ENCODE data around the gene UTP3. TPM values are rescaled to one million over a fixed set of nuclear protein-coding genes. Genes with fewer than 3 reads are reported as not detected.
"Not testable (repeated sequence)": the region's sequence is repeated elsewhere in the genome, so short reads cannot be mapped to it uniquely, and the experiment has no call there.

The UTP3 gene
- total RNA-seq, 1 experiment from 2014 or later: 21.2 TPM

DNA sequence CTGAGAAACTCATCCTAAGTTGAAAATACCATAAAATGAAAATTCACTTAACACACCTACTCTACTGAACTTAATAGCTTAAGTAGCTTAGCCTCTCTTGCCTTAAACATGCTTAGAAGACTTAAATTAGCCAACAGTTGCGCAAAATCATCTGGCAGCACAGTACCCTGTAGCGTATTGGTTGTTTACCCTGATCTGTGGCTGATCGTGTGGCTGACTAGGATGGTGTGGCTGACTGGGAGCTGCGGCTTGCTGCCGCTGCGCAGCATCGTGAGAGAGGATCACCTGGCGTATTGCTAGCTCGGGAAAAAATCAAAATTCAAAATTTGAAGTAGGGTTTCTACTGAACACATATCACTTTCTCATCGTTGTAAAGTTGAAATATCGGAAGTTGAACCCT lies 39.8 kb downstream of the UTP3 start:
- H3K36me3 ChIP-seq (ENCODE audit: insufficient read depth, low read length): no peaks in the 10 kb centered on the region
- H4K20me1 ChIP-seq (ENCODE audit: insufficient read depth, low read depth, low read length): no peaks in the 10 kb centered on the region
- peaks cover 35% of the 10 kb centered on the region for H3K4me1 ChIP-seq (ENCODE audit: low read length)
- H3K9me3 ChIP-seq (ENCODE audit: low read length): no peaks in the 10 kb centered on the region
- no peak overlapping the region for H3K9ac ChIP-seq (ENCODE audit: low read length)
- no peaks in the 10 kb centered on the region for H3K9me2 ChIP-seq (replicated peaks; ENCODE audit: insufficient read depth, low read length)
- H3K79me2 ChIP-seq (ENCODE audit: low read length): peaks cover 19% of the 10 kb centered on the region
- H3K4me2 ChIP-seq (ENCODE audit: low read depth, low read length, poor library complexity, severe bottlenecking): peak overlapping the region; percentile 52
- no peaks in the 10 kb centered on the region for H3K27me3 ChIP-seq (ENCODE audit: low read length)
- peak overlapping the region; percentile 30; the same call in 1 of the 2 replicates for H3K4me3 ChIP-seq (ENCODE audit: low read length)
- no peak for DNase-seq
- H3K27ac ChIP-seq (ENCODE audit: low read length): peak overlapping the region; percentile 41; the same call in 1 of the 2 replicates
- peak overlapping the region; percentile 52; the same call in 1 of the 2 replicates for H2AFZ ChIP-seq (ENCODE audit: low read length)

DNA sequence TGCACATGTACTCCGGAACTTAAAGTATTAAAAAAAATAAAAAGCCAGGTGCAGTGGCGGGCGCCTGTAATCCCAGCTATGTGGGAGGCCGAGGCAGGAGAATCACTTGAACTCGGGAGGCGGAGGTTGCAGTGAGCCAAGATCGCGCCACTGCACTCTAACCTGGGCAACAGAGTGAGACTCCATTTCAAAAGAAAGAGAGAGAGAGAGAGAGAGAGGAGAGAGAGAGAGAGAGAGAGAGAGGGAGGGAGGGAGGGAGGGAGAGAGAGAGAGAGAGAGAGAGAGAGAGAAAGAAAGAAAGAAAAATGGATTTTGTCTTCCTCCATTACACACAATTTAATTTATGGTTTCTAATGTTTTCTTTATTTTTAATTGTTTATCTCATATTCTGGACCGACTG lies 44.5 kb downstream of the UTP3 start:
- Histone ChIP-seq H3K4me2 (ENCODE audit: low read depth, low read length, poor library complexity, severe bottlenecking) (peak overlapping the region; percentile 91), H3K79me2 (ENCODE audit: low read length) (peaks cover 23% of the 10 kb centered on the region), H3K27ac (ENCODE audit: low read length) (peak overlapping the region; percentile 95), H3K4me1 (ENCODE audit: low read length) (peaks cover 74% of the 10 kb centered on the region)
- not testable (repeated sequence) for H3K27me3 ChIP-seq (ENCODE audit: low read length); H2AFZ ChIP-seq (ENCODE audit: low read length); H3K9me3 ChIP-seq (ENCODE audit: low read length); H3K4me3 ChIP-seq (ENCODE audit: low read length); H3K36me3 ChIP-seq (ENCODE audit: insufficient read depth, low read length); H4K20me1 ChIP-seq (ENCODE audit: insufficient read depth, low read depth, low read length); H3K9ac ChIP-seq (ENCODE audit: low read length); DNase-seq; H3K9me2 ChIP-seq (replicated peaks; ENCODE audit: insufficient read depth, low read length)

DNA sequence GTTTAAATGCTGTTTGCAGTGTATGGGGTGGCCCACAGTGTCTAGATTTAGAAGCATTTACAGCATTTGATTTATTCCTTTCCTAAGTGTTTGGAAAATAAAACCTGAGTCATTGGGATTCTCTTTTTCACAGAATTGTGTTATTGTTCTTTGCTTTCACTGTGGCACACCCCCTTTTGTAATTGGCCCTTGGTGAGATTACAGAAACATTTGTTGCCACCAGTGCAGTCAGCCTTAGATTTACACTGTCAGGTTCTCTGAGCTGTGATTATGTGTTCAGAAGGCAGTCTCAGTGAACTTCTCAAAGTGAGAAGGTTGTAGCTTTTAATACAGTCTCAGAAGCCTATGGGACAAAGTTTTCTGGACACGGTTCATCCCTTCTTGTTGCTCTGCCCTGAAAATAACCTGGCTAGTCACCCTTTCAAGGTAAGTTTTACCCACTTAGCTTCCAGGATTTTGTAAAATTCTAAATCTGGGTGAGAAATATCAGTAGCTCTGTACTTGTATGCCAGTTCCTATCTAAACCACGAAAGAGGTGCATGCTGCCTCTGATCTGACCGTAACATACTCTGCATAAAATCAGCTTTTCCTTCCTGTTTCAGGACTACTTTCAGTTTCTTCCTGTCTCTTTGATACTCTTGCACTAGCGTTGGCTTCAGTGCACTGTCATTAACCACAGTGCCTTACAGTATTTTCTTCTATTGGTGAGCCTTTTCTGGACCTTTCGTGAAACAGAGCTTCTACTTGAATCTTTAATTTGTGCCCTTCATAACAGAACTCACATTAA lies 46.0 kb downstream of the UTP3 start:
- H3K9me3 ChIP-seq (ENCODE audit: low read length): no peaks in the 10 kb centered on the region

DNA sequence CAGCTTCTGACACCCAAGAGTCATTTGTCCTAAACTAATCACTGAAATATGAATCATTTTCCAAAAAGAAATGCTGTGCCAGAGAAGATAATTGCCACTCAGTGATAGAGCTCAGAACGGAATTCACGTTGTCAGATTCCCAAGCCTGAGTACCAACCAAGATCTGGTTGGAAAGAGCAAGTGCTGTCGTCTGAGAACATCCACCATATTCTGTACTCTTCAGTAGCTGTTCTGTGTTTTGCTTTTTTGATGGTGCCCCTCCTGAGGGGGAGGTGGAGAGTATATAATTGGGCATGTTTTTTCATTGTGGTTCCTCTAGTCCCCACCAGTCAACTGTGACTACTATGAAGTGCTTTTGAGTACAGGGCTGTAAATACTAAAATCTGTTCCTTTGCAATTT lies 46.6 kb downstream of the UTP3 start:
- peak overlapping the region; percentile 57 for H2AFZ ChIP-seq (ENCODE audit: low read length)
- peak overlapping the region; percentile 91 for H3K4me2 ChIP-seq (ENCODE audit: low read depth, low read length, poor library complexity, severe bottlenecking)
- H3K4me1 ChIP-seq (ENCODE audit: low read length): peaks cover 63% of the 10 kb centered on the region
- H3K9me3 ChIP-seq (ENCODE audit: low read length): no peaks in the 10 kb centered on the region
- DNase-seq: peak; percentile 62
- peak overlapping the region; percentile 95 for H3K27ac ChIP-seq (ENCODE audit: low read length)
- H4K20me1 ChIP-seq (ENCODE audit: insufficient read depth, low read depth, low read length): no peaks in the 10 kb centered on the region
- H3K79me2 ChIP-seq (ENCODE audit: low read length): peaks cover 18% of the 10 kb centered on the region
- H3K4me3 ChIP-seq (ENCODE audit: low read length): peak overlapping the region; percentile 67
- peak overlapping the region; percentile 70 for H3K9ac ChIP-seq (ENCODE audit: low read length)
- no peaks in the 10 kb centered on the region for H3K36me3 ChIP-seq (ENCODE audit: insufficient read depth, low read length)
- no peaks in the 10 kb centered on the region for H3K9me2 ChIP-seq (replicated peaks; ENCODE audit: insufficient read depth, low read length)
- no peaks in the 10 kb centered on the region for H3K27me3 ChIP-seq (ENCODE audit: low read length)

More for the DNA sequence above, 46.0 kb downstream of the UTP3 start:
- Histone ChIP-seq H3K27me3 (ENCODE audit: low read length) (no peaks in the 10 kb centered on the region), H2AFZ (ENCODE audit: low read length) (peak overlapping the region; percentile 57), H3K4me1 (ENCODE audit: low read length) (peaks cover 63% of the 10 kb centered on the region), H3K9me2 (replicated peaks; ENCODE audit: insufficient read depth, low read length) (no peaks in the 10 kb centered on the region), H3K27ac (ENCODE audit: low read length) (peak overlapping the region; percentile 95), H4K20me1 (ENCODE audit: insufficient read depth, low read depth, low read length) (no peaks in the 10 kb centered on the region), H3K36me3 (ENCODE audit: insufficient read depth, low read length) (no peaks in the 10 kb centered on the region), H3K4me3 (ENCODE audit: low read length) (peak overlapping the region; percentile 67), H3K79me2 (ENCODE audit: low read length) (peaks cover 19% of the 10 kb centered on the region), H3K9ac (ENCODE audit: low read length) (peak overlapping the region; percentile 70), H3K4me2 (ENCODE audit: low read depth, low read length, poor library complexity, severe bottlenecking) (peak overlapping the region; percentile 91)
- DNase-seq: peak; percentile 89

DNA sequence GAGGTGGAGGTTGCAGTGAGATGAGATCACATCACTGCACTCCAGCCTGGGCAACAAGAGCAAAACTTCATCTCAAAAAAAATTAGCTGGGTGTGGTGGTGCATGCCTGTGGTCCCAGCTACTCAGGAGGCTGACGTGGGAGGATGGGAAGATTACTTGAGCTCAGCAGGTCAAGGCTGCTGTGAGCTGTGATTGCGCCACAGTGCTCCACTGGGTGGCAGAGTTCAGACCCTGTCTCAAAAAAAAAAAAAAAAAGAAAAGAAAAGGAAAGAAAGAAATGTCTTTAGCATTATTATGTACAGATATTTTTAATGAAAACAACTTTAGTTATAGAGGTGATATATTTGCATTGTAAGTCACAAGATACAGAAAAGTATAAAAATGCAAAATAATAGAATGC lies 47.6 kb downstream of the UTP3 start:
- H2AFZ ChIP-seq (ENCODE audit: low read length); H3K4me3 ChIP-seq (ENCODE audit: low read length); H3K9ac ChIP-seq (ENCODE audit: low read length); H4K20me1 ChIP-seq (ENCODE audit: insufficient read depth, low read depth, low read length); H3K27ac ChIP-seq (ENCODE audit: low read length); H3K9me2 ChIP-seq (replicated peaks; ENCODE audit: insufficient read depth, low read length); H3K36me3 ChIP-seq (ENCODE audit: insufficient read depth, low read length); H3K9me3 ChIP-seq (ENCODE audit: low read length); H3K27me3 ChIP-seq (ENCODE audit: low read length): not testable (repeated sequence)
- Histone ChIP-seq H3K4me1 (ENCODE audit: low read length) (peaks cover 70% of the 10 kb centered on the region), H3K4me2 (ENCODE audit: low read depth, low read length, poor library complexity, severe bottlenecking) (peak overlapping the region; percentile 41), H3K79me2 (ENCODE audit: low read length) (peaks cover 15% of the 10 kb centered on the region)
- DNase-seq: peak; percentile 79

DNA sequence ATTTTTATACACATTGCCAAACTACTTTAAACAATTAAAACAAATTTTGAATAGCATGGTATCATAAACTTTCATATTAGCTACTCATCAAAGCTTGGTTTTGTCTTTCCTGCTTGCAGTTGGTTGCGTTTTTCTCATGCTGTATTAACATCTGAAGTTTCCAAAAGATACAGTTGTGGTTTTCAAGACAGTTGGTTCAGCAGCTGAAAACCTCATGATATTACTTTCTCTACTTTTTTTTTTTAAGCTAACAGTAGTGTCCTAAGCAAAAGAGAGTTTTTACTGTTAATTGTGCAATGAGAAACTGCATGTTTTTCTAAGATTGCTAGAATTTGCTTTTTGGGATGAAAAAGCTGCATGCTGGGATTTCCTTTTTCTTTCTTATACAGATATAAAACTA lies 48.7 kb downstream of the UTP3 start:
- no peak for DNase-seq
- Histone ChIP-seq H2AFZ (ENCODE audit: low read length) (no peak overlapping the region), H3K27me3 (ENCODE audit: low read length) (no peaks in the 10 kb centered on the region), H3K9ac (ENCODE audit: low read length) (no peak overlapping the region), H3K36me3 (ENCODE audit: insufficient read depth, low read length) (no peaks in the 10 kb centered on the region), H4K20me1 (ENCODE audit: insufficient read depth, low read depth, low read length) (no peaks in the 10 kb centered on the region), H3K4me2 (ENCODE audit: low read depth, low read length, poor library complexity, severe bottlenecking) (no peak overlapping the region), H3K4me3 (ENCODE audit: low read length) (no peak overlapping the region), H3K79me2 (ENCODE audit: low read length) (peaks cover 10% of the 10 kb centered on the region), H3K27ac (ENCODE audit: low read length) (no peak overlapping the region), H3K9me2 (replicated peaks; ENCODE audit: insufficient read depth, low read length) (no peaks in the 10 kb centered on the region), H3K9me3 (ENCODE audit: low read length) (no peaks in the 10 kb centered on the region), H3K4me1 (ENCODE audit: low read length) (peaks cover 68% of the 10 kb centered on the region)

DNA sequence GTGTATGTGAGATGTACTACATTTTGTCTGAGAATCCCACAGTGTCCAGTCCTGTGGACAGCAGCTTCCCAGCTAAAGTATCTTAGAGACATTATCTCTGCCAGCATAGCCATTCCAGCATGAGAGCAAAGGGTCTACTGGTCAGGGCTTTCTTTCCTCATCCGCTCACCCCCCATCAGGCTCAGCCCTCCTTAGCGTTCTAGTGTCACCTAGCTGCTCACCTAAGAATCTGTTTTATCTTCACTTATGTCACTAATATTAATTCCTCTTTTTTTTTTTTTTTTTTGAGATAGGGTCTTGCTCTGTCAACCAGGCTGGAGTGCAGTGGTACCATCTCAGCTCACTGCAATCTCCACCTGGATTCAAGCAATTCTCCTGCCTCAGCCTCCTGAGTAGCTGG lies 49.1 kb downstream of the UTP3 start:
- Histone ChIP-seq H2AFZ (ENCODE audit: low read length) (no peak overlapping the region), H3K9me3 (ENCODE audit: low read length) (no peaks in the 10 kb centered on the region), H4K20me1 (ENCODE audit: insufficient read depth, low read depth, low read length) (no peaks in the 10 kb centered on the region), H3K27me3 (ENCODE audit: low read length) (no peaks in the 10 kb centered on the region), H3K36me3 (ENCODE audit: insufficient read depth, low read length) (no peaks in the 10 kb centered on the region), H3K4me2 (ENCODE audit: low read depth, low read length, poor library complexity, severe bottlenecking) (no peak overlapping the region), H3K4me3 (ENCODE audit: low read length) (no peak overlapping the region), H3K4me1 (ENCODE audit: low read length) (peaks cover 72% of the 10 kb centered on the region), H3K9me2 (replicated peaks; ENCODE audit: insufficient read depth, low read length) (no peaks in the 10 kb centered on the region), H3K79me2 (ENCODE audit: low read length) (peaks cover 8% of the 10 kb centered on the region; the same call in 1 of the 2 replicates), H3K27ac (ENCODE audit: low read length) (no peak overlapping the region), H3K9ac (ENCODE audit: low read length) (no peak overlapping the region)
- DNase-seq: no peak

DNA sequence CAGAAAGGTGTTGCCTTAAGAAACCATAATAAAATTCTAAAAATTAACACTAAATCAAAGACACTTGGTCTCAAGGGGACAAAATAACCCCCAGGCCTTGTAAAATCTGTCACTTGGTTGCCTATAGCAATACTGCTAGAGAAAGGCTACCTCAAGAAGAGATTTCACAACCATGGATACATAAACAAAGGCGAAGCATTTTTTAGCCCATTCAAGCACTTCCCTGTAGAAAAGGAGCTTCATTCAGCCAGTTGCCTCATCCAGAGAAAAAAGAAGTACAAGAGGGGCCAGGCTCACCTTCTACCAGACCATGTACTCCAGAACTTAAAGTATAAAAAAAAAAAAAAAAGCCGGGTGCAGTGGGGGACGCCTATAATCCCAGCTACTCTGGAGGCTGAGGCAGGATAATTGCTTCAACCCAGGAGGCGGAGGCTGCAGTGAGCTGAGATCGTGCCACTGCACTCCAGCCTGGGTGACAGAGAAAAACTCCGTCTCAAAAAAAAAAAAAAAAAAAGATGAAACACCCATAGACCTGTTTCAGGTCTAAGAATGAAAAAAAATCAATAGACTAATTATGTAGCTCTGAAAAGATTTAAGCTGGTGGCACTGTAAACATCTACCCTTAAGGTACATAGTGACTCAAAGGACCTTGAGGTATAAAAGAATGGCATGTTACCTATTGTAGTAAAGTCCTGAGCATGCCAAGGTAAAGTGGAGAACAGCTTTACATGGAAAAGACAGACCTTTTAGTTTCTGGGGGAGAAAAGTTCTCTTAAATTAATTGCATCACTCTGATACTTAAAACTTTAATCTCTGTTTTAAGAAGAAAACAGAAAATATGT lies 51.4 kb downstream of the UTP3 start:
- H3K9me2 ChIP-seq (replicated peaks; ENCODE audit: insufficient read depth, low read length): no peaks in the 10 kb centered on the region
- peaks cover 11% of the 10 kb centered on the region; the same call in 1 of the 2 replicates for H3K79me2 ChIP-seq (ENCODE audit: low read length)
- H3K27me3 ChIP-seq (ENCODE audit: low read length): no peaks in the 10 kb centered on the region
- peaks cover 59% of the 10 kb centered on the region for H3K4me1 ChIP-seq (ENCODE audit: low read length)
- no peak overlapping the region for H2AFZ ChIP-seq (ENCODE audit: low read length)
- no peak overlapping the region for H3K9ac ChIP-seq (ENCODE audit: low read length)
- DNase-seq: no peak
- no peaks in the 10 kb centered on the region for H4K20me1 ChIP-seq (ENCODE audit: insufficient read depth, low read depth, low read length)
- no peak overlapping the region for H3K27ac ChIP-seq (ENCODE audit: low read length)
- H3K4me3 ChIP-seq (ENCODE audit: low read length): no peak overlapping the region
- H3K9me3 ChIP-seq (ENCODE audit: low read length): no peaks in the 10 kb centered on the region
- H3K4me2 ChIP-seq (ENCODE audit: low read depth, low read length, poor library complexity, severe bottlenecking): no peak overlapping the region
- H3K36me3 ChIP-seq (ENCODE audit: insufficient read depth, low read length): no peaks in the 10 kb centered on the region

All from Karpas-422 (cell line).